NB4 (cell line): ENCODE results near the gene LRRC4C.

Experiments used
- CTCF ChIP-seq: IDR thresholded peaks from one replicate; pipeline ENCODE4 v1.5.1; 2012; ENCODE audit warnings: low read depth, low read length
- POLR2A ChIP-seq: IDR thresholded peaks from 2 replicates; pipeline ENCODE4 v1.6.1; 2011; ENCODE audit warnings: mild to moderate bottlenecking; ENCODE audit not compliant: insufficient read length; ENCODE audit errors: extremely low read depth
- TF ChIP-seq, protein P1 (sequence below): IDR thresholded peaks from 2 replicates; pipeline ENCODE4 v1.6.1; 2011; ENCODE audit warnings: low read depth, low read length

- TF ChIP-seq CTCF, result no peak
- no peak for TF ChIP-seq POLR2A
- TF ChIP-seq, protein P1, sequence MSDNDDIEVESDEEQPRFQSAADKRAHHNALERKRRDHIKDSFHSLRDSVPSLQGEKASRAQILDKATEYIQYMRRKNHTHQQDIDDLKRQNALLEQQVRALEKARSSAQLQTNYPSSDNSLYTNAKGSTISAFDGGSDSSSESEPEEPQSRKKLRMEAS, result no peak
Observed at GRCh38 chr11:41403458-41403857, 56.0 kb downstream of the LRRC4C start.
